Colonic mucosa (tissue), 4 donors: ENCODE measurements around the gene ROBO3. TPM values are rescaled to one million over a fixed set of nuclear protein-coding genes. Genes with fewer than 3 reads are reported as not detected.

Experiments used
- DNase-seq: peaks from one replicate; pipeline ENCODE4 v3.0.0-alpha.2; 2020
- H3K27ac ChIP-seq: fragments of 200-600 bp; one replicate; pipeline ENCODE4 v1.8.0; 2021
- H3K27me3 ChIP-seq: fragments of 200-600 bp; one replicate; pipeline ENCODE4 v1.8.0; 2021
- H3K36me3 ChIP-seq: fragments of 200-600 bp; one replicate; pipeline ENCODE4 v1.8.0; 2021
- H3K4me1 ChIP-seq: fragments of 200-600 bp; one replicate; pipeline ENCODE4 v1.8.0; 2021; ENCODE audit warnings: mild to moderate bottlenecking
- H3K4me3 ChIP-seq: fragments of 200-600 bp; one replicate; pipeline ENCODE4 v1.8.0; 2021
- H3K9ac ChIP-seq, 2 donors: one replicate each; pipeline ENCODE4 v1.7.0; 2013; ENCODE audit warnings: control low read depth in 2 of 2, low read depth in 2 of 2, low read length in 2 of 2
- H3K9me3 ChIP-seq: fragments of 200-600 bp; one replicate; pipeline ENCODE4 v1.8.0; 2021
- intact Hi-C: fragments of 100-400 bp; cut with DNase I; formaldehyde crosslinking; loops from one replicate; pipeline ENCODE4 v1.14.1; 2022
- total RNA-seq, 2 donors: library from RNA; stranded (reverse); fragmentation: NEBNext Ultra II Directional in 1 of 2; extraction: Animal tissue kit (Norgen Biotek cat#: 25700) in 1 of 2; gene quantifications; one replicate each; pipeline ENCODE4 v1.2.1, GENCODE V29; 2021
- TF ChIP-seq, protein P1 (sequence below): fragments of 200-600 bp; IDR thresholded peaks from one replicate; pipeline ENCODE4 v1.8.0; 2022; ENCODE audit warnings: antibody characterized with exemption, mild to moderate bottlenecking
- donor health status: healthy.
- donor health status: DM: no; HTN: no; CAD: no.
- donor health status: DM: no; HTN: no; CAD: no.

ROBO3 gene
- total RNA-seq, 2 donors from 2014 or later = 7.8 to 8.0 TPM

DNA sequence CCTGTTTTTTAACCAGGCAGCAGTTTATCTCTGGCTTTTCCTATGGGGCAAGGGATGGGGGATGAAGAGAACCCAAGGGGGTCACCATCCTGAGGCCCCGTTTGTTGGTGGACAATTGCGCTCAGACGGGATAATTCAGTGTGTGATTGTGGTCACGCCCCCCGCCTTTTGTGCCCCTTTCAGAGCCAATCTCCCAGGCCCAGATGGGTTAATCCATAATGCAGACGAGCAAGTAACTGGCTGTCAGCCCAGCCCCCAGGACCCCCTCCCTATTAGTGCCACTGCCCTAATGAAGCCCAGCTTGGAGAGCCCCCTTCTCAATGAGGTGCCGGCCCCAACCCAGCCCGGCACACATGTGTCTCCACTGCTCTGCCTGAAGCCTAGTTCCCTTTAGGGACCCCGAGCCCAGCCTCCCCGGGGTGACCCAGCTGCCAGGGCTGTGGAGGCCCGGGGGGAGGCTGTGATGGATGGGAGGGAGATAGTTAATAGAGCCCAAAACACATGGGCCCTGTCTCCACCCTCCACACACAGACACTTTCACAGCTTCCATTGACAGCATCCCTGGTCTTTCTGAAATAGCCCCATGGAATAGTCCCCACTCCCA, 19.1 kb upstream of the ROBO3 start:
- peaks cover 63% of the 10 kb centered on the region for H3K27me3 ChIP-seq
- H3K27ac ChIP-seq = no peak overlapping the region
- intact Hi-C loops = no loop called here
- no peaks in the 10 kb centered on the region for H3K9me3 ChIP-seq
- H3K4me1 ChIP-seq = no peaks in the 10 kb centered on the region
- no peak overlapping the region for H3K4me3 ChIP-seq
- no peak for DNase-seq
- H3K36me3 ChIP-seq = no peaks in the 10 kb centered on the region
- TF ChIP-seq, protein P1, sequence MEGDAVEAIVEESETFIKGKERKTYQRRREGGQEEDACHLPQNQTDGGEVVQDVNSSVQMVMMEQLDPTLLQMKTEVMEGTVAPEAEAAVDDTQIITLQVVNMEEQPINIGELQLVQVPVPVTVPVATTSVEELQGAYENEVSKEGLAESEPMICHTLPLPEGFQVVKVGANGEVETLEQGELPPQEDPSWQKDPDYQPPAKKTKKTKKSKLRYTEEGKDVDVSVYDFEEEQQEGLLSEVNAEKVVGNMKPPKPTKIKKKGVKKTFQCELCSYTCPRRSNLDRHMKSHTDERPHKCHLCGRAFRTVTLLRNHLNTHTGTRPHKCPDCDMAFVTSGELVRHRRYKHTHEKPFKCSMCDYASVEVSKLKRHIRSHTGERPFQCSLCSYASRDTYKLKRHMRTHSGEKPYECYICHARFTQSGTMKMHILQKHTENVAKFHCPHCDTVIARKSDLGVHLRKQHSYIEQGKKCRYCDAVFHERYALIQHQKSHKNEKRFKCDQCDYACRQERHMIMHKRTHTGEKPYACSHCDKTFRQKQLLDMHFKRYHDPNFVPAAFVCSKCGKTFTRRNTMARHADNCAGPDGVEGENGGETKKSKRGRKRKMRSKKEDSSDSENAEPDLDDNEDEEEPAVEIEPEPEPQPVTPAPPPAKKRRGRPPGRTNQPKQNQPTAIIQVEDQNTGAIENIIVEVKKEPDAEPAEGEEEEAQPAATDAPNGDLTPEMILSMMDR = no peak
- H3K9ac ChIP-seq = no peak overlapping the region

DNA sequence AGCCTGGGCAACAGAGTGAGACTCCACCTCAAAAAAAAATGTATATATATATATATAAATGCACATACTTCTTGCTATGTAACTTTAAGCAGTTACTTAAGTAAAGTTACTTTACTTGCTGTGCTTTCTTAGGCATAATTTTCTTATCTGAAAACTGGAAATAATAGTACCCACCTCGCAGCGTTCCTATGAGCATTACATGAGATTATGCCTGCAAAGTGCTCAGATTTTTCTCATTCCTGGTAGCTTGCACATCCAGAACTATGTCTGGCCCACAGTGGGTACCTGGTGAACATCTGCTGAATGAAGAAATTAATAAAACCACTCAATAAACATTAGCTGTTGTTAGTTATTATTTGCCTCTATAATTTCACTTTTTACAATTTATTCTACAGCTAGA, 6.1 kb upstream of the ROBO3 start:
- no peak overlapping the region for H3K27ac ChIP-seq
- no peak overlapping the region for H3K4me3 ChIP-seq
- H3K4me1 ChIP-seq = no peaks in the 10 kb centered on the region
- DNase-seq = no peak
- intact Hi-C loops = no loop called here
- H3K9me3 ChIP-seq = no peaks in the 10 kb centered on the region
- no peaks in the 10 kb centered on the region for H3K36me3 ChIP-seq
- TF ChIP-seq, protein P1 = no peak
- H3K27me3 ChIP-seq = peaks cover 20% of the 10 kb centered on the region
- H3K9ac ChIP-seq = no peak overlapping the region

DNA sequence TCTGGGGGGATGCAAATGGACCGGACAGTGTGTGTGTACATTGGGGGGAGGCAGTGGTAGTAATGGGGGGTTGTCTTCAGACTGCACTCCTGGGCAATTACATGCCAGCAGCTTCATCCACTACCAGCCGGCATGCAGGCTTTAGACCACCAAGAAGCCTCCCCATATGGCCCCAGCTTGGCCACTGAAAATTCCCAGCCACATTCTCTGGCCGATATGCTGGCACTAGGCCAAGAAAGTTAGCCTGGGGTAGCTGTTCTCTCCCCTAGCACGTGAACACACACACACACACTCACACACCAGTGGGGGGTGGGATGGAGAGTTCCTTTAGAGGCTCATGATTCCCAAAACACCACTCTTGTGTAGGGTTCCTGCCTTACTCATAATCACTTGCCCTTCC, 3.6 kb upstream of the ROBO3 start:
- Histone ChIP-seq H3K36me3 (no peaks in the 10 kb centered on the region), H3K9me3 (no peaks in the 10 kb centered on the region), H3K4me3 (no peak overlapping the region), H3K9ac (no peak overlapping the region), H3K27ac (no peak overlapping the region), H3K4me1 (peaks cover 11% of the 10 kb centered on the region), H3K27me3 (peaks cover 45% of the 10 kb centered on the region)
- no peak for DNase-seq
- TF ChIP-seq, protein P1 = no peak
- intact Hi-C loops = no loop called here

DNA sequence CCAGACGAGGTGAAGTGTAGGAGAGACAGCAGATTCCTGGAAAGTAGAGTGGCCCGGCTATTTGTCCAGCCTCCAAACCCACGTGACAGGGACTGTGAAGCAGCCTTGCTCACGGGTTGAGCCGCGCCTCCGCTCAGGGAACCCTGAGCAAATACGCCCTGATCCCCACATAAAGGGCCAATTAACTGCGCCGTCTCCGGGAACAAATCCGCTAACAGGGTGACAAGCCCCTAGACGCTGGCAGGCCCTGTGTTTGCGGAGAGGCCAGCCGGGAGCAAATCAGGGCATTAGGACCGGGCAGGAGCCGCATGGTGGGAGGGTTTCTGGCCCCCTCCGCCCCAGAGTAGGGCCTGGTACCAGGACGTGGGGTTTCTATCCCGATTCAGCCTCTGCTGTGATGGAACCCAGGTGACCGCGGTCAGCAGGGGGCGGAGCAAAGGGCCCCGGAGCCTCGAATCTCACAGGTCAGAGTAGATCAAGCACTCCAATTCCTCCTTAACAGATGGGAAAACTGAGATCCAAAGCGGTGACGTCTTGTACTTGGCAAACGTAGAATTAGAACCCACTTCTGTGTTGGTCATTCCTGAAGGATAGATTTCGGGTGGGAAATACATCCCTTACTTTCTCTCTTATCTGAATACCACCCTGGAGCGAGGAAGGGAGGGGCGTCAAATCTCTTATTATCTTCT, 2.0 kb upstream of the ROBO3 start:
- no peaks in the 10 kb centered on the region for H3K36me3 ChIP-seq
- no peak overlapping the region for H3K27ac ChIP-seq
- H3K27me3 ChIP-seq = peaks cover 61% of the 10 kb centered on the region
- peaks cover 11% of the 10 kb centered on the region for H3K4me1 ChIP-seq
- TF ChIP-seq, protein P1 = no peak
- H3K9me3 ChIP-seq = no peaks in the 10 kb centered on the region
- H3K4me3 ChIP-seq = no peak overlapping the region
- DNase-seq = no peak
- H3K9ac ChIP-seq = no peak overlapping the region
- intact Hi-C loops = no loop called here

DNA sequence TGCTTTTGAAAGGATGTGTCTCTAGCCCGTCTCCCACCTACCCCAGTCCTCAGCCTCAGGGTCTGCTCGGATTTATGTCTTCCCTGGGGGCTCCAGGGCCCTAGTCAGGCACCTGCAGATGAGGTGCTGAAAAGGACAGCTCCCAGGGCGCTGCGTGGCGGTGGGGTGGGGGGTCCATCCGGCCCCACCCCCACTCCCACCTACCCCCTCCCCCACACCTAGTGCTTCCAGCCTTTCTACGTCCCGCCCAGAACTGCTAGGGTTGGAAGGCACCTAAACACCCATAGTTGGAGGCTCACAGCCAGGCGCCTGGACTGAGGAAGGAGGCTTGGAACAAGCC, 1.4 kb upstream of the ROBO3 start:
- H3K36me3 ChIP-seq = no peaks in the 10 kb centered on the region
- DNase-seq = no peak
- H3K9ac ChIP-seq = no peak overlapping the region
- H3K4me3 ChIP-seq = no peak overlapping the region
- peaks cover 66% of the 10 kb centered on the region for H3K27me3 ChIP-seq
- H3K9me3 ChIP-seq = no peaks in the 10 kb centered on the region
- intact Hi-C loops = no loop called here
- H3K4me1 ChIP-seq = peaks cover 11% of the 10 kb centered on the region
- H3K27ac ChIP-seq = no peak overlapping the region
- TF ChIP-seq, protein P1 = no peak
